ENCODE data around the gene CARD9.

DNA sequence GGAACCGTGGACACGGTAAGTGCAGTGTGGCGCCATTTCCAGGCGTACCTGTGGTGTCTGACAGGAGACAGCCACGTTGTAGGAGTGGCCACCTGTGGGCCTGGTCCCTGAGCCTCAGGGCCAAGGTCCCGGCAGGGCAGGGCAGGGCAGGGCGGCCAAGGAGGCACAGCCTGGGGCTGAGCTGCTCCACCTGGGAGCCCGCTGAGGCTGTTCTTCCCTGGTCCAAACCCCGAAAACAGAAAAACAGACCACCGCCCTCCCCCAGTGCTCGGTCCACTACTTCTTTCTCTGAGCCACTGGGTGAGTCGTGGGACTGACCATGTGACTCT, 45.6 kb upstream of the CARD9 start:
- no peak for TF ChIP-seq ZNF362 (tag by site-specific recombination; IDR thresholded peaks at IDR 0.05)
- TF ChIP-seq ZNF223 (tag by site-specific recombination; IDR thresholded peaks at IDR 0.05) = no peak
- no peak for TF ChIP-seq CTCF (tag by site-specific recombination; IDR thresholded peaks at IDR 0.05)
- no peak for TF ChIP-seq HIC1 (tag by site-specific recombination; IDR thresholded peaks at IDR 0.05)

All from HEK293 (cell line).